ENCODE data around the gene SYCE3.
"Not testable (repeated sequence)": the region's sequence is repeated elsewhere in the genome, so short reads cannot be mapped to it uniquely, and the experiment has no call there.

The SYCE3 gene

GRCh38 chr22:50521710-50522109 lies 41.0 kb downstream of the SYCE3 start:
- Histone ChIP-seq H4K20me1 (ENCODE audit: insufficient read depth, low read length) (peaks cover 6% of the 10 kb centered on the region), H3K4me2 (ENCODE audit: low read length) (no peak overlapping the region), H2AFZ (ENCODE audit: low read depth, low read length) (no peak overlapping the region), H3K4me1 (ENCODE audit: low read length) (peaks cover 8% of the 10 kb centered on the region), H3K9me3 (ENCODE audit: insufficient read depth, low read length) (no peaks in the 10 kb centered on the region), H3K4me3 (ENCODE audit: low read length) (no peak overlapping the region), H3K9ac (ENCODE audit: low read length) (no peak overlapping the region), H3K27me3 (ENCODE audit: low read depth, low read length) (no peaks in the 10 kb centered on the region), H3K27ac (ENCODE audit: low read length) (no peak overlapping the region), H3K79me2 (ENCODE audit: low read length) (peaks cover 18% of the 10 kb centered on the region), H3K36me3 (replicated peaks; ENCODE audit: low read depth, low read length) (peaks cover 4% of the 10 kb centered on the region)
- no peak for TF ChIP-seq CTCF (IDR thresholded peaks at IDR 0.05; ENCODE audit: low read depth, low read length)
- TF ChIP-seq EZH2phosphoT487 (IDR thresholded peaks at IDR 0.05; ENCODE audit: low read depth), result no peak

GRCh38 chr22:50520826-50521453 lies 41.8 kb downstream of the SYCE3 start:
- no peaks in the 10 kb centered on the region for H3K9me3 ChIP-seq (ENCODE audit: insufficient read depth, low read length)
- no peak overlapping the region for H3K4me3 ChIP-seq (ENCODE audit: low read length)
- H4K20me1 ChIP-seq (ENCODE audit: insufficient read depth, low read length), result peaks cover 6% of the 10 kb centered on the region
- no peaks in the 10 kb centered on the region for H3K27me3 ChIP-seq (ENCODE audit: low read depth, low read length)
- peaks cover 21% of the 10 kb centered on the region for H3K79me2 ChIP-seq (ENCODE audit: low read length)
- H3K4me2 ChIP-seq (ENCODE audit: low read length), result no peak overlapping the region
- no peak overlapping the region for H2AFZ ChIP-seq (ENCODE audit: low read depth, low read length)
- peaks cover 4% of the 10 kb centered on the region for H3K36me3 ChIP-seq (replicated peaks; ENCODE audit: low read depth, low read length)
- no peak overlapping the region for H3K9ac ChIP-seq (ENCODE audit: low read length)
- H3K4me1 ChIP-seq (ENCODE audit: low read length), result peaks cover 8% of the 10 kb centered on the region
- H3K27ac ChIP-seq (ENCODE audit: low read length), result no peak overlapping the region
- TF ChIP-seq EZH2phosphoT487 (IDR thresholded peaks at IDR 0.05; ENCODE audit: low read depth) (no peak), CTCF (IDR thresholded peaks at IDR 0.05; ENCODE audit: low read depth, low read length) (no peak)

- not testable (repeated sequence) for H3K9me3 ChIP-seq (ENCODE audit: insufficient read depth, low read length); H3K4me1 ChIP-seq (ENCODE audit: low read length); H4K20me1 ChIP-seq (ENCODE audit: insufficient read depth, low read length); H3K4me2 ChIP-seq (ENCODE audit: low read length); H3K27ac ChIP-seq (ENCODE audit: low read length); H2AFZ ChIP-seq (ENCODE audit: low read depth, low read length); H3K9ac ChIP-seq (ENCODE audit: low read length); H3K27me3 ChIP-seq (ENCODE audit: low read depth, low read length); H3K4me3 ChIP-seq (ENCODE audit: low read length); H3K36me3 ChIP-seq (replicated peaks; ENCODE audit: low read depth, low read length)
- H3K79me2 ChIP-seq (ENCODE audit: low read length), result peaks cover 23% of the 10 kb centered on the region
Measured at GRCh38 chr22:50520184-50520583, 42.5 kb downstream of the SYCE3 start.

- Histone ChIP-seq H3K9me3 (ENCODE audit: insufficient read depth, low read length) (no peaks in the 10 kb centered on the region), H3K4me2 (ENCODE audit: low read length) (no peak overlapping the region), H3K9ac (ENCODE audit: low read length) (no peak overlapping the region), H3K79me2 (ENCODE audit: low read length) (peaks cover 21% of the 10 kb centered on the region), H3K4me3 (ENCODE audit: low read length) (no peak overlapping the region), H3K27ac (ENCODE audit: low read length) (no peak overlapping the region), H2AFZ (ENCODE audit: low read depth, low read length) (no peak overlapping the region), H3K36me3 (replicated peaks; ENCODE audit: low read depth, low read length) (no peaks in the 10 kb centered on the region), H3K4me1 (ENCODE audit: low read length) (peaks cover 2% of the 10 kb centered on the region), H3K27me3 (ENCODE audit: low read depth, low read length) (no peaks in the 10 kb centered on the region), H4K20me1 (ENCODE audit: insufficient read depth, low read length) (no peaks in the 10 kb centered on the region; the same call in 1 of the 2 replicates)
- no peak for TF ChIP-seq EZH2phosphoT487 (IDR thresholded peaks at IDR 0.05; ENCODE audit: low read depth)
Measured at GRCh38 chr22:50519151-50519550, 43.6 kb downstream of the SYCE3 start.

GRCh38 chr22:50518606-50519005 lies 44.1 kb downstream of the SYCE3 start:
- H3K4me1 ChIP-seq (ENCODE audit: low read length), result no peaks in the 10 kb centered on the region
- peaks cover 20% of the 10 kb centered on the region for H3K79me2 ChIP-seq (ENCODE audit: low read length)
- TF ChIP-seq EZH2phosphoT487 (IDR thresholded peaks at IDR 0.05; ENCODE audit: low read depth) (no peak), CTCF (IDR thresholded peaks at IDR 0.05; ENCODE audit: low read depth, low read length) (no peak)
- H3K36me3 ChIP-seq (replicated peaks; ENCODE audit: low read depth, low read length), result no peaks in the 10 kb centered on the region
- H3K9me3 ChIP-seq (ENCODE audit: insufficient read depth, low read length), result no peaks in the 10 kb centered on the region
- H3K4me2 ChIP-seq (ENCODE audit: low read length), result no peak overlapping the region
- H3K4me3 ChIP-seq (ENCODE audit: low read length), result no peak overlapping the region
- H3K9ac ChIP-seq (ENCODE audit: low read length), result no peak overlapping the region
- H4K20me1 ChIP-seq (ENCODE audit: insufficient read depth, low read length), result no peaks in the 10 kb centered on the region; the same call in 1 of the 2 replicates
- no peak overlapping the region for H2AFZ ChIP-seq (ENCODE audit: low read depth, low read length)
- H3K27me3 ChIP-seq (ENCODE audit: low read depth, low read length), result no peaks in the 10 kb centered on the region
- H3K27ac ChIP-seq (ENCODE audit: low read length), result no peak overlapping the region

Data from OCI-LY3 (cell line).